RKO (cell line): ENCODE data around the gene HOXB8.
A peak's percentile ranks its signal among the peaks of the same experiment; 100 is the strongest.

Experiments
- DNase-seq: peaks from one replicate; pipeline ENCODE4 v3.0.0-alpha.2; 2016; ENCODE audit warnings: low spot score

HOXB8 gene

GRCh38 chr17:48624544-48625494 is 9.7 kb upstream of the HOXB8 start:
- DNase-seq = peak; percentile 50

GRCh38 chr17:48624118-48624517 is 9.0 kb upstream of the HOXB8 start:
- no peak for DNase-seq

GRCh38 chr17:48623583-48623982 is 8.5 kb upstream of the HOXB8 start:
- no peak for DNase-seq

GRCh38 chr17:48622857-48623256 is 7.8 kb upstream of the HOXB8 start:
- no peak for DNase-seq

- DNase-seq = no peak
Observed at GRCh38 chr17:48621410-48622392, 6.6 kb upstream of the HOXB8 start.

- DNase-seq = no peak
Observed at GRCh38 chr17:48620461-48621139, 5.5 kb upstream of the HOXB8 start.

GRCh38 chr17:48619826-48620449 is 4.8 kb upstream of the HOXB8 start:
- no peak for DNase-seq

GRCh38 chr17:48618256-48618896 is 3.3 kb upstream of the HOXB8 start:
- peak; percentile 82 for DNase-seq

GRCh38 chr17:48617471-48618255 is 2.6 kb upstream of the HOXB8 start:
- DNase-seq = no peak

GRCh38 chr17:48616717-48617470 is 1.8 kb upstream of the HOXB8 start:
- DNase-seq = no peak

GRCh38 chr17:48615963-48616716 is 1.0 kb upstream of the HOXB8 start:
- no peak for DNase-seq

- peak; percentile 51 for DNase-seq
Observed at GRCh38 chr17:48613862-48614694, 1.0 kb downstream of the HOXB8 start.

GRCh38 chr17:48612854-48613691 is 2.0 kb downstream of the HOXB8 start:
- peak; percentile 70 for DNase-seq

- peak; percentile 63 for DNase-seq
Observed at GRCh38 chr17:48612456-48612853, 2.6 kb downstream of the HOXB8 start.

GRCh38 chr17:48611681-48612455 is 3.2 kb downstream of the HOXB8 start:
- peak; percentile 59 for DNase-seq

GRCh38 chr17:48611213-48611612 is 3.9 kb downstream of the HOXB8 start:
- peak; percentile 58 for DNase-seq
